K562 (cell line): ENCODE data around the gene ARHGAP4. TPM values are rescaled to one million over a fixed set of nuclear protein-coding genes. Genes with fewer than 3 reads are reported as not detected.

Source experiments
- ATAC-seq: fragments of 200-7000 bp; cut with Tn5 transposase; 3 replicates; pipeline ENCODE4 v1.9.1; 2020; ENCODE audit warnings: moderate library complexity
- BruUV-seq: library from RNA; stranded (reverse); fragments of 400-500 nt; replicated peaks from 2 replicates; lab custom pipeline; 2021; lab: Mats Ljungman, UMichigan
- CTCF ChIA-PET: fragments of 300-600 bp; formaldehyde crosslinking; extraction: SDS; loops from one replicate; lab custom pipeline; 2021; ENCODE audit warnings: low intra/inter-chr PET ratio; lab: Yijun Ruan, JAX
- POLR2A ChIA-PET: fragments of 300-600, 350-650 bp; sonication (Branson Sonifier 250); formaldehyde crosslinking; extraction: SDS; loops from one replicate; lab custom pipeline; 2021; ENCODE audit warnings: antibody characterized with exemption, inconsistent platforms; lab: Yijun Ruan, JAX
- DNase-seq, 4 experiments: peaks; one replicate each; pipeline versions ENCODE4 v3.0.0 to v3.0.0-alpha.2; 2011 to 2018; ENCODE audit warnings: low spot score in 3 of 4, mixed read lengths in 3 of 4; ENCODE audit errors: extremely low read depth in 1 of 4
- FAIRE-seq: peaks from 2 replicates; lab custom pipeline; 2011; peaks lifted over from hg19 to GRCh38; lab: Jason Lieb, UNC
- H2AFZ ChIP-seq: 2 replicates; pipeline ENCODE4 v1.6.0; 2011; ENCODE audit warnings: low read depth, low read length, control low read depth, inconsistent platforms
- H3K27ac ChIP-seq: fragments of 200-600 bp; 3 replicates; pipeline ENCODE4 v1.8.0; 2011; ENCODE audit warnings: low read depth, mild to moderate bottlenecking, control low read depth, inconsistent platforms, low read length, moderate library complexity, mixed read lengths; ENCODE audit errors: extremely low read depth
- H3K27me3 ChIP-seq, 2 experiments: fragments of 300-600 bp in 1 of 2; 2 replicates in 1 of 2; 3 replicates in 1 of 2; pipeline versions ENCODE4 v1.6.0 to v1.8.0; 2011; ENCODE audit warnings: inconsistent platforms in 2 of 2, low read length in 2 of 2, mild to moderate bottlenecking in 1 of 2, mixed read lengths in 1 of 2, moderate library complexity in 1 of 2; ENCODE audit not compliant: control insufficient read depth in 2 of 2, insufficient read depth in 2 of 2
- H3K36me3 ChIP-seq: fragments of 300-600 bp; 3 replicates; pipeline ENCODE4 v1.8.0; 2011; ENCODE audit warnings: mild to moderate bottlenecking, low read length, inconsistent platforms; ENCODE audit not compliant: control insufficient read depth, insufficient read depth
- H3K4me1 ChIP-seq, 2 experiments: fragments of 200-600 bp in 1 of 2; replicated peaks in 1 of 2; 2 replicates in 1 of 2; 3 replicates in 1 of 2; pipeline versions ENCODE4 v1.5.1 to v1.8.0; 2011; ENCODE audit warnings: inconsistent platforms in 2 of 2, low read length in 2 of 2, mild to moderate bottlenecking in 1 of 2, mixed read lengths in 1 of 2, moderate library complexity in 1 of 2; ENCODE audit not compliant: control insufficient read depth in 2 of 2, insufficient read depth in 2 of 2
- H3K4me2 ChIP-seq: 2 replicates; pipeline ENCODE4 v1.6.1; 2011; ENCODE audit warnings: low read length, control low read depth, inconsistent platforms, mixed read lengths; ENCODE audit not compliant: insufficient read depth
- H3K4me3 ChIP-seq: fragments of 200-600 bp; sonication (generic), shearing (Covaris generic); 2 replicates; pipeline ENCODE4 v1.5.1; 2016; ENCODE audit warnings: control low read depth, inconsistent platforms
- H3K79me2 ChIP-seq: fragments of 200-600 bp; 3 replicates; pipeline ENCODE4 v1.8.0; 2011; ENCODE audit warnings: low read length, inconsistent platforms; ENCODE audit not compliant: control insufficient read depth, insufficient read depth
- H3K9ac ChIP-seq, 2 experiments: 2 replicates each; pipeline versions ENCODE4 v1.6.0 to v1.6.1; 2011; ENCODE audit warnings: low read depth in 2 of 2, low read length in 2 of 2, control low read depth in 1 of 2, inconsistent platforms in 1 of 2, mild to moderate bottlenecking in 1 of 2, mixed read lengths in 1 of 2; ENCODE audit not compliant: insufficient read depth in 1 of 2
- H3K9me1 ChIP-seq: one replicate; pipeline ENCODE4 v1.6.0; 2011; ENCODE audit warnings: inconsistent platforms, mild to moderate bottlenecking, low read length, moderate library complexity; ENCODE audit not compliant: control insufficient read depth, insufficient read depth
- H3K9me3 ChIP-seq: replicated peaks from 2 replicates; pipeline ENCODE4 v1.5.1; 2011; ENCODE audit warnings: low read depth, low read length, inconsistent platforms; ENCODE audit not compliant: control insufficient read depth, insufficient read depth
- H4K20me1 ChIP-seq: replicated peaks from 2 replicates; pipeline ENCODE4 v1.6.1; 2011; ENCODE audit warnings: low read length, inconsistent platforms, mixed read lengths; ENCODE audit not compliant: control insufficient read depth, insufficient read depth
- ID3 ChIP-seq, 2 experiments: fragments of 250-450 bp in 1 of 2; fragments of 450-650 bp in 1 of 2; sonication (Bioruptor Pico) in 1 of 2; IDR thresholded peaks; 2 replicates each; pipeline versions ENCODE4 v1.6.1 to v1.8.0; 2016 to 2021; ENCODE audit warnings: mild to moderate bottlenecking in 2 of 2, moderate library complexity in 2 of 2, missing compliant biosample characterization in 1 of 2, missing genetic modification characterization in 1 of 2
- MAFF ChIP-seq: IDR thresholded peaks from 2 replicates; pipeline ENCODE4 v1.6.1; 2012; ENCODE audit warnings: low read length, improper control_type of control experiment
- PRDM10 ChIP-seq: fragments of 450-650 bp; IDR thresholded peaks from 2 replicates; pipeline ENCODE4 v1.6.1; 2018; ENCODE audit not compliant: partially characterized antibody
- ZNF239 ChIP-seq: fragments of 250-450 bp; sonication (Bioruptor Pico); IDR thresholded peaks from 2 replicates; pipeline ENCODE4 v1.4.0; 2020; ENCODE audit warnings: mild to moderate bottlenecking
- WGBS: fragments of 100-300 bp; shearing (Covaris generic); methylation state at CpG from one replicate; pipeline ENCODE4 v1.1.6; 2016; ENCODE audit warnings: low coverage, mixed read lengths; ENCODE audit not compliant: insufficient coverage; ENCODE audit errors: missing lambda C conversion rate; 5-methylcytosine and 5-hydroxymethylcytosine counted together
- in situ Hi-C: fragments of 300-500 bp; cut with MboI; formaldehyde crosslinking; loops from 4 replicates; pipeline ENCODE4 v1.15.0; 2018; ENCODE audit warnings: inconsistent platforms, mixed read lengths
- intact Hi-C: fragments of 100-400 bp; cut with micrococcal nuclease; formaldehyde crosslinking; loops from 2 replicates; pipeline ENCODE4 v1.14.2; 2022
- polyA plus RNA-seq, 8 experiments: library from polyadenylated mRNA; depleted of rRNA in 4 of 8; stranded (reverse) in 5 of 8; unstranded in 3 of 8; fragments of >200 nt; fragmentation: Nextera tagmentation in 2 of 8; fragmentation: Illumina TruSeq in 1 of 8; extraction: Ambion mirVana in 2 of 8; extraction: Trizol in 1 of 8; gene quantifications; 2 replicates each; pipeline versions ENCODE4 v1.2.1 to v1.2.3, GENCODE V29; 2011 to 2014; ENCODE audit warnings: inconsistent platforms in 1 of 8, missing spikeins in 1 of 8
- total RNA-seq, 7 experiments: library from RNA; depleted of rRNA in 6 of 7; stranded (reverse); fragments of >200 nt in 6 of 7; fragmentation: Illumina TruSeq in 2 of 7; extraction: Trizol in 2 of 7; gene quantifications; 2 replicates each; pipeline versions ENCODE4 v1.2.1 to v1.2.3, GENCODE V29; 2011 to 2021; ENCODE audit warnings: low replicate concordance in 1 of 7
- TF ChIP-seq, protein P1 (sequence below): fragments of 200-800 bp; sonication (Bioruptor generic); IDR thresholded peaks from 2 replicates; pipeline ENCODE4 v1.6.1; 2017; ENCODE audit warnings: missing genetic modification characterization, missing compliant biosample characterization

ARHGAP4 gene
- total and polyA plus RNA-seq, 9 of the 15 experiments (the other 6 are each of a cell fraction or from before 2014, with no cell fraction given), result 0.30 to 81.8 (median 13.5) TPM

- intact Hi-C loops, result no loop called here
- Histone ChIP-seq H3K79me2 (peaks cover 7% of the 10 kb centered on the region; the same call in 2 of the 3 replicates), H3K27me3 (no peaks in the 10 kb centered on the region), H2AFZ (peak overlapping the region; percentile 78), H4K20me1 (no peaks in the 10 kb centered on the region), H3K9ac (peak overlapping the region; percentile 64 to 91; a peak in 3 of 4 replicates), H3K9me3 (no peaks in the 10 kb centered on the region), H3K4me2 (no peak overlapping the region), H3K27ac (peak overlapping the region; percentile 26; the same call in 2 of the 3 replicates), H3K36me3 (peaks cover 28% of the 10 kb centered on the region), H3K9me1 (no peaks in the 10 kb centered on the region), H3K4me1 (peaks cover 16 to 76% of the 10 kb centered on the region in 2 experiments), H3K4me3 (peak overlapping the region; percentile 44)
- WGBS, result 65% methylated on average over 5 of the region's 6 CpGs
- ATAC-seq, result peak; percentile 19
- BruUV-seq, result no TSS peak
- no peak for FAIRE-seq
- in situ Hi-C loops, result no loop called here
- CTCF ChIA-PET, result no interaction called here
- POLR2A ChIA-PET, result interaction anchor here (1.1 to 1.6 kb wide), 4 partner anchors 10 to 74 kb away, joined by 3 to 5 read pairs (median 4); partner anchors contain the start of genes ARHGAP4 and NAA10
- no peak for DNase-seq
- TF ChIP-seq PRDM10, result peak; percentile 85
- TF ChIP-seq, protein P1, sequence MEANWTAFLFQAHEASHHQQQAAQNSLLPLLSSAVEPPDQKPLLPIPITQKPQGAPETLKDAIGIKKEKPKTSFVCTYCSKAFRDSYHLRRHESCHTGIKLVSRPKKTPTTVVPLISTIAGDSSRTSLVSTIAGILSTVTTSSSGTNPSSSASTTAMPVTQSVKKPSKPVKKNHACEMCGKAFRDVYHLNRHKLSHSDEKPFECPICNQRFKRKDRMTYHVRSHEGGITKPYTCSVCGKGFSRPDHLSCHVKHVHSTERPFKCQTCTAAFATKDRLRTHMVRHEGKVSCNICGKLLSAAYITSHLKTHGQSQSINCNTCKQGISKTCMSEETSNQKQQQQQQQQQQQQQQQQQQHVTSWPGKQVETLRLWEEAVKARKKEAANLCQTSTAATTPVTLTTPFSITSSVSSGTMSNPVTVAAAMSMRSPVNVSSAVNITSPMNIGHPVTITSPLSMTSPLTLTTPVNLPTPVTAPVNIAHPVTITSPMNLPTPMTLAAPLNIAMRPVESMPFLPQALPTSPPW (CRISPR knock-in tag), result peak; percentile 24
- no peak for TF ChIP-seq ID3 (CRISPR knock-in tag; IDR thresholded peaks at IDR 0.05)
- no peak for TF ChIP-seq ID3 (tag; IDR thresholded peaks at IDR 0.05)
- no peak for TF ChIP-seq MAFF
- no peak for TF ChIP-seq ZNF239 (CRISPR knock-in tag)
Observed at GRCh38 chrX:153944800-153945150, 18.7 kb upstream of the ARHGAP4 start.
